HPDE6-E6E7 (cell line): ENCODE measurements around the gene MSMP.
A peak's percentile ranks its signal among the peaks of the same experiment; 100 is the strongest.

Experiments
- DNase-seq: peaks from one replicate; pipeline ENCODE4 v3.0.0; 2011; ENCODE audit warnings: missing footprints; ENCODE audit errors: extremely low spot score

Gene MSMP, protein sequence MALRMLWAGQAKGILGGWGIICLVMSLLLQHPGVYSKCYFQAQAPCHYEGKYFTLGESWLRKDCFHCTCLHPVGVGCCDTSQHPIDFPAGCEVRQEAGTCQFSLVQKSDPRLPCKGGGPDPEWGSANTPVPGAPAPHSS

DNA sequence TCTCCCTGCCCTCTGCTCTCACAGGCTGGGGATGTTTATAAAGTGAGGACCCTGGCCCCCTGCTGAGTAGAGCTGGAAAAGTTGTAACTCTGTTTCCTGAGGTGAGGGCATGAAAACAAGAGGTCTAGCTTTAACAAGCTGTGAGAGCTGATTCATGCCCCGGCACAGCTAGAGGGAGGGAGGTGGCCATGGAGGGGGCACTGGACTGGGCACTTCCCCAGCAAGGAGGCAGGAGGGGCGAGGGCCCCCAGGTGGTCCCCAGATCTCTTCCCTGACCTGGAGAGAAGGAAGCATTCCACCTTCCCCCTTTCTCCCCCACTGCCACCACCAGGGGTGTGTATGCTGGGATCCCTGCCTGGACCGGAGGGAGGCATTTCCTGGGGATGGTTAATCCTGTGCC is at the start of gene MSMP:
MSMP (minus strand) TSS at position 13 of the 400 bp plus-strand sequence. CDS start 147 bp downstream, outside the sequence.
- DNase-seq = no peak

DNA sequence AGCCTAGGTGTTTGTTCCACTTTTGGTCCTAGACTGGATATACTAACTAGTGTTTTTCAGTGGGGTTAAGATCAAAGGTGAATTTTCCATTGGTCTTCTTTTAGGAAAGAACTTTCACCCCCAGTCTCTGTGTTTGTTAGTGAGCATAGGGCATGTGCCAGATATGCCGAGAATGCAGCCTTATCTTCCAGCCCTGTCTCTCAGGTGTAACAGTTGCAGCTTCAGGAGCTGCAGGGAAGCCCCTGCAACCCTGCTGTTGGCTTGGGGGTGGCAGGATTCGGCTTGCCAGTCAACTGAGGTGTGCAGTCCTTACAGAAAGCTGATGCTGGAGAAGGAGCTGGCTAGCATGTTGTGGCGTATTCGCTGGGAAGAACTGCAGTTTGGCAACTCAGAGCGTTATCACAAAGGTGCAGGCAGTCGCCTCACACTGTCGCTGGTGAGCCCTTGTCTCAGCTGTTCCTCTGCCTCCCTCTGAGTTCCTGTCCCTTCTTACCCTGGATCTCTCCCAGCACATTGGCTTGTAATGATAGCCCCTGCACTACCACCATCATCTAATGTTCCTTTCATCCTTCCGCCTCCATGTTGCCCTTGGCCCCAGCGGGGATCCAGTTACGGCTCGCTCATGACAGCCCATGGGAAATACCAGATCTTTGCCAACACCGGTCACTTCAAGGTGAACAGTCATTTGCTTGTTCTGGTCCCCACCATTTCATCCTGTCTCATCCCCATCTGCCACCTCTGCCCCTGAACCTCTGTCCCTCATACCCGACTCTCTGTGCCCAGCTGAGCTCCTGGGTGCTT is 47.5 kb upstream of the MSMP start:
- no peak for DNase-seq

DNA sequence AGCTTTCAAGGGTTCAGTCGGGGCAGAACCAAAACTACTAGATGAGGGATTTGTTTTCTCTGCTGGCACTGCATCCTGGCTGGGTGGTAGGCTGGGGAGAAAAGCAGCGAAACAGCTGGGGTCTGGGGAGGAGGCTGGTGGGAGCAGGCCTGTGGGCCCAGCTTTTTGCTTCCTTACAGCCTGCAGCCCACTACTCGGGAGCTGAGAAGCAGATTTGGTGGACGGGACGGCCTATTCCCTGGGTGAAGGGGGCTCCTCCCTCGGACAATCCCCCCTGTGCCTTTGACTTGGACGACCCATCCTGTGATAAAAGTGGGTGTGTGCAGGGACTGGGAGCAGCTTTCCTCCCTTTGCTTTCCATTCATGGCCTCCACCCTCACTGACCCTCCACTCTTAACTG is 46.5 kb upstream of the MSMP start:
- no peak for DNase-seq

DNA sequence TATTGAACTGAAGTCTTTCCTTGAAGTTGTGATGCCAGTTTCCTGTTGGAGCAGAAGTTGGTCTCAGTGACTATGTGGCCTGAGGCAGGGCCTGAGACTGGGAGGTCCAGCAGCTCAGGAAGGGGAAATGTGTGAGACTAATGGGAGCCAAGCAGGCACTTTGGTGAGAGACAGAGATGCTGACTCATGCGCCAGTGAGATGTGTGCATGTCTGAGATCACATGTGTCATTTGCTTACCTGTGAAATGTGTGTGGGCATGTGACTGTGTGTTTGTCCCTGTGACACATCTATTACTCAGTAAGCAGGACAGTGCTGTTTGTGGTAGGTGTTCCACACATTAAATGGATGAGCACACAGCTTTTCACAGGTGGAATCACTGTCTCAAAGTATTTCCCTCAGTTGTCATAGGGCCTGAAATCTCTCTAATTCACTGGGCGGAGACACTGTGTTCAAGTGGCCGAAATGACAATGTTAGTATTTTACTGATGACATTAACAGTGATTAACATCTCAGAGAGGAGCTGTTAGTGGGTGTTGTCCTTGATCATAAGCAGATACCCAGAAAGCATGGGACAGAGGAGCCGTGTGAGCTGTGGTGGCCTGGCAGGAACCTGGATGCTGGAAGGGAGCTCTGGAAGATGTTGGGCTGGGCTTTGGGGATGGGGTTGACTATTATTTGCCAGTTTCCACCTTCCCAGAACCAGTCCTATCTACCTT is 44.7 kb upstream of the MSMP start:
- DNase-seq = peak; percentile 86

DNA sequence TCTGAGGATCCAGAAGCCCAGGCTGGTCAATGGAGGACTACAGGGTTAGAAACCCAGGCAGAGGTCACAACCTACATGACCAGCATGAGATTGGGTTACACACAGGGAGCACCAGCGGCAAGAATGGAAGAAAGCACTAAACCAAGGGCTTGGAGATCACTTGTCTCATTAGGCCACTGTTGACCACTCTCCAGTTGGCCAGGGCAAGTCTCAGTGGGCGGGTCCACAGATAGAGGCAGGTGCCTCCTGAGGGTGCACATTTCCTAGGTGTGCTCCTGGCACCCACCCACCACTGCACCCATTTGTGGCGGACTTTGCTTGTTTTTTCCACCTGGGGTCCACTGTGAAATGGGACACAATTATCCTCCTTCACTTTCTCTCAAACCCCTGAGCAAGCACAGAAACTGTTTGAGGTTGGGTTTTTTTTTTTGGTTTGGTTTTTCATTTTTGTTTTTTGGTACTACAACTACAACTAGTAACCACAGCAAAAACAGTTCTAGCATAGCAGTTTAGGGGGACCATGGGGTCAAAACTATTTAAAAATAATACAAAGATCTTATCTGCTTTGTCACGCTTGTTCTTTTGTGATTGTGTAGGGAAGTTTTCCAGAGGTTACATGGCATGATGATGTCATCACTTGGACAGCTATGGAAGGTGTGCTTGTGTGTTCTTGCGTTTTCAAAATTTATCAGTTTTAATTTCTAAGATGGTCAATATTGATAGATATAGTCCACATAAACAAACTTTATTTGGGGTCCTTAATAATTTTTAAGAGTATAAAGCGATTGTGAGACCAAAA is 43.4 kb upstream of the MSMP start:
- DNase-seq = no peak

DNA sequence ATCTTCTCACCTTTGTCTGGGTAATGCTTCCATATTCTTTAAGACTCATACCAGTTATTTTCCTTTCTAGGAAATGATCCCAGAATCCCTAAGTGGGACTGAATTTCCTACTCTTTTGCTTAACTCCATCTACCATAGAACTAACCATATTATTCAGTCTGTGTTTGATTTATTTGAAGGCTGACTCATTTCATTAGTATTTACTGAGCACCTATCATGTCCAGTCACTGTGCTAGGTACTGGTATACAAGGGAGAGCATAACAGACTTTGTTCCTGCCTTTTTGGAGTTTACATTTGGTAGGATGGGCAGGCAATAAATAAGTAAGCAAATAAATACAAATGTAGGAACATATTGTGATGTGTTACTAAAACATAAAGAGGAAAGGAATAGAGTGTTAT is 41.6 kb upstream of the MSMP start:
- no peak for DNase-seq

DNA sequence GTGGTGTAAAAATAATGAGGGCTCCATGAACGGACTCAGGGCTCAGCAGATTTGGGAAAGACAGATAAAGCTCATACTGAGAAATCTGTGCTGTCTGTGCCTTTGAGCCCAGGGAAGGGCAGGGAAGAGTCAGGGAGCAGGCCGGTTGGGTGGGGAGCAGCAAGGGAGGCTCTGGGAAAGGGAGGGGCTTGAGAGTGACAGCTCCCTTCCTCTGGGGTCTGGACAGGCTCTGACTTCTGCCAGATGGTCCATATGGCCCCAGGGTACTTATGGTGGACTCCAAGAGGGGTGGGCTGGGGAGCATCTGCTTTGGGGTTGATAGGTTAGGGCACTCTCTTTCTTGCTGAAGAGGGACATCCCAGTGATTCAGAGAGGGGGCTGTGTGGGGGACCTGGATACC is 39.4 kb upstream of the MSMP start:
- DNase-seq = no peak

DNA sequence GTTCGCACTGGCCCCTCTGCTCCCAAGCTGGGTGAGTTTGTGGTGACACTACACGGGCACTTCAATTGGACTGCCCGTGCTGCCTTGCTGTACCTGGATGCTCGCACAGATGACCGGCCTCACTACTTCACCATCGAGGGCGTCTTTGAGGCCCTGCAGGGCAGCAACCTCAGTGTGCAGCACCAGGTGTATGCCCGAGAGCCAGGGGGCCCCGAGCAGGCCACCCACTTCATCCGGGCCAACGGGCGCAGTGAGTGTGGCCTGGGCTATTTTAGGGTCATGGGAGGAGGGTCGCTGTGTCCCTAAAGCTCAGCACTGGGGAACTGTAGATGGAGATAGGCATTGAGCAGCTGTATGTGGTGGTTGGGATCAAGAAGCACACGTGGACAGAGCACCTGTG is 38.8 kb upstream of the MSMP start:
- no peak for DNase-seq

DNA sequence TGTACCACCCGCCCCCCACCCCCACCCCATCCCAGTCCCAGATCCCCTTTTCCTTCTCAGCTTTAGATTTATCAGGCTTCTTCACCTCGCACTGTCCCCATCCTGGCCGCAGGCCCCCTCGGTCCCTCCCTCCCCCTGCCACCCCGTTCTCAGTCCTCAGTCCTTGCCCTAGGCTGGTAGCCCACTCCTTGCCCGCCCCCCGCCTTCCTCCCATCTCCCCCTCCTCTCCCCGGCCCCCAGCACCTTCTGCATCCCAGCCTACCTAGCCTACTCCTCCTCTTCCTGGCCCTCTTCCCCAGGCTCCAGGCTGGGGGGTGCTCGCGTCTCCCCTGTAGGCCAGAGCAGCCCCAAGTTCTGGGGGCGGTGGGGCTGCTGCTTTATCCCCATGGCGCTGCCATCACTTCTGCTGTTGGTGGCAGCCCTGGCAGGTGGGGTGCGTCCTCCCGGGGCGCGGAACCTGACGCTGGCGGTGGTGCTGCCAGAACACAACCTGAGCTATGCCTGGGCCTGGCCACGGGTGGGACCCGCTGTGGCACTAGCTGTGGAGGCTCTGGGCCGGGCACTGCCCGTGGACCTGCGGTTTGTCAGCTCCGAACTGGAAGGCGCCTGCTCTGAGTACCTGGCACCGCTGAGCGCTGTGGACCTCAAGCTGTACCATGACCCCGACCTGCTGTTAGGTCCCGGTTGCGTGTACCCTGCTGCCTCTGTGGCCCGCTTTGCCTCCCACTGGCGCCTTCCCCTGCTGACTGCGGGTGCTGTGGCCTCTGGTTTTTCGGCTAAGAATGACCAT is 38.1 kb upstream of the MSMP start:
- DNase-seq = no peak

DNA sequence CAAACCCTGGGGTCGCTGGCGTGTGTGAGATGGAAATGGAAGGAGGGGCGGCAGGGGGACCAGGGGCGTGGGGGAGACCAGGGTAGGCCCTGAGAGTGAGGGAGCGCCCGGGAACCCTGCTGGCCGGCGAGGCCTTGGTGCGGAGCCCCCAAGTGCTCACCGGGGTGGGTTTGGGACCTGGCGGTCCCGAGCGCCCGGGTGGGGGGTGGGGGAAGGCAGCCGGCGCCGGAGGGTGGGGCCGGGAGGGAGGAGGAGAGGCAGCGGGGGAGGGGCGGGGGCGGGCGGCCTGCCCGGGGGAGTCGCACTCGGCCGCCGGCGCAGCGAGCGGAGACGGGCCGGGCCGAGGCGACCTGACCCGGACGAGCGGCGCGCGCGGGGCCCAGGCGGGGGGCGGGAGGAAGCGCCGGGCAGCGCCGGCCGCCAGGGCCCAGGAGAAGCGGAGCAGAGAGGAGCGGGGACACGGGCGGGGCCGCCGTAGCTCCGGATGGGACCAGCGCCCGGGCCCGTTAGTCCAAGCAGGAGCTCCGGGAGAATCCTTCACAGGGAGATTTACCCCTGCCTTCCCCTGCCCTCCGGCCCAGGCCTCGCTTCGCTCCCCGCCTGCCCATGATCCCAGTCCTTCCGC is 37.3 kb upstream of the MSMP start, which contains the start of gene NPR2:
NPR2 (plus strand) TSS at position 295 of the 625 bp plus-strand sequence. CDS start 818 bp downstream, outside the sequence.
- DNase-seq = no peak

DNA sequence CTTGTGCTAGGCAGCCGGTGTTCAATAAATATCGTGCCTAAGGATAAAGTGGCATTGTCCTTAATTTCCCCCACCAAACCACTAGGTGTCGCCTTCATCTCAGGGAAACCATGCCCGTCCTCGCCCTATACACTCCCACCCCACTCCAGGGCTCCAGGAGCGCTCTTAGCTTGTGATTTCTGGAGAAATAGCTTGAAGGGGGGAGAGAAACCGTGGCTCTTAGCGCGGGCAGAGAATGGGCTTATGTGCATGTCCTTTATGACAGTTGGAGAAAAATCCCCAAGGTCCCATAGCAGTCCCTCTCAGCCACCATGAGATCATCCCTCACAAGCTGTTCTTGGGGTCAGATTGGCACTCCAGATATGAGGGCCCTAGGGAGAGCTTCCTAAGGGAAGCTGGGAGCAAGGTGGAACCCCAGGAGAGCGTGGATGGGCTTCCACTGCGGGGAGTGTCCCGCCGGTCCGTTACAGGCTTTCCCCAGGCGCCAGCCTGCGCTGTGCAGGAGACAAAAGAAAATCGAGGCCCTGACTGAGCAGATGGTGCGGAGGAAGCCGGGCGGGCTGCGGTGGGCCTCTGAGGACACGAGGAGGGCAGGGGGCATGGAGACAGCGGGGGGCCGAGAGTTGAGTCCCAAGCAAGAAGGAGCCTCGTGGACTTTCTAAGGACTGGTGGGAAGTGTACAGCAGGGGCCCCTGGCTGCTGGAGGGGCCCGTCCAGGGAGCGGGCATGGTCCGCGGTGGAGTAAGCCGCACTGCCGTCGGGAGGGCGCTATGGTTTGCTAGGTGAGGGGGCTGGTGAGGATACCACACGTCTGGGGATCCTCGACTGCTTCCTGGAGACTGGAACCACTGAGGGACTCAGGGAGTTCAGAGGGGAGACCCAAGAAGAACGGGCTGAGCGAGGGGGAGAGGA is 36.6 kb upstream of the MSMP start:
- DNase-seq = peak; percentile 89

DNA sequence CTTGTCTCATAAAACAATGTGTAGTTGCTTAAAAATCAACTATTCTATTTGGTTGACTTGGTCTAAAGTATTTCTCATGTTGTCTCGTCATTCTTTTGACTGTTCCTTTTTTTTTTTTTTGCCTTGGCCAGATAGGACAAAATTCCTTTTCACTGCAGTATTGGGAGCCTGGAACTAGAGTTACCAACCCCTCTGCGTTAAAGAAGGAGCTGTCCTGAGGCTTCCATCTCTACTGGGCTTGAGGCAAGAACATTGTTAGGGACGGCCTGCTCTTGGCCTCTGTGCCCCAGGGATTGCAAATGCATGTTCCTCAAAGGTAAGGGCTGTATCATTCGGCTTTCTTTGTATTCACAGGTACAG is 35.9 kb upstream of the MSMP start:
- no peak for DNase-seq

DNA sequence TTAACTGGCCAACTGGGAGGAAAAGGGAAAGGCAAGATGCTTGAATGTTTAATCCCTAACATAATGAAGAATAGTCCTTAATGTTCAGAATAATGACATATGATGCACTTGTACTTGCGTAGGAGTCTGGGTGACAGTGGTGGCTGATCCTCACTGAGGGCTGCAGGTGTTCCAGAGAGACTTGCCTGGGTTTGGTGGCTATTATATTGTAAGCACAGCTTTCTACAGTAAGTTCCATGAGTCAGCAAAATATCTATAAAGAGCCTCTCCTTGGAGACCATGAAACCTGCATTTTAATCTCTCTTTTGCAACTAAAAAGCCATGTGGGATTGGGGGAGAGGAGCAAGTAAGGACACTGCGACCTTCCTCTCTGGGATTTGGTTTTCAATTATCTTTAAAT is 35.5 kb upstream of the MSMP start:
- no peak for DNase-seq

DNA sequence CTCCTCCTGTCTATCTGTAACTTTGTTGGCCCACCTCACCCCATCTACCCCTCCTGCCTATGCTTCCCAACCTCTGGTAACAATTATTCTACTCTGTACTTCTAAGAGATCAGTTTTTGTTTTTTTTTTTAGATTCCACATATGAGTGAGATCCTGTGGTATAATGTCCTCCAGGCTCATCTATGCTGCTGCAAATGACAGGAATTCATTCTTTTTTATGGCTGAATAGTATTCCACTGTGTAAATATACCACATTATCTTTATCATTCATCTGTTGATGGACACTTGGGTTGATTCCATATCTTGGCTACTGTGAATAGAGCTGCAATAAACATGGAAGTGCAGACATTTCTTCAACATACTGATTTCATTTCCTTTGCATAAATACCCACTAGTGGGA is 29.3 kb upstream of the MSMP start:
- DNase-seq = no peak

DNA sequence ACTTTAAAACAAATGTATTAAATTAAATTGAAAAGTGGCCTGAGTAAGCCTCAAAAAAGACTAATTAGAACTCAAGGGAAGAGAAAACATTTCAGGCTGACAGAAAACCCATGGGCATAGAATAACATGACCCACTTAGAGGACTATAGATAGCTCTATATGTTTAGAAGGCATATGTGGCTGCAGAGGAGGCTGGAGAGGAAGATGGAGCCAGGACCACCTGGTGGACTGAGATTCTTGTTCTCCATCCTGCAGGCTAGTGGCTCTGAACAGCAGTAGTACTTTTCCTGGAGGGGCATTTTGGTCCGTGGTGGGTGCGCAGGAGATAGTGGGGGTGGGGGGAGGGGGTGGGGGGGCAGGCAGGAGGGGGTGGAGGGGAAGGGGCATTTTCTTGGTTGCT is 27.0 kb upstream of the MSMP start:
- no peak for DNase-seq

DNA sequence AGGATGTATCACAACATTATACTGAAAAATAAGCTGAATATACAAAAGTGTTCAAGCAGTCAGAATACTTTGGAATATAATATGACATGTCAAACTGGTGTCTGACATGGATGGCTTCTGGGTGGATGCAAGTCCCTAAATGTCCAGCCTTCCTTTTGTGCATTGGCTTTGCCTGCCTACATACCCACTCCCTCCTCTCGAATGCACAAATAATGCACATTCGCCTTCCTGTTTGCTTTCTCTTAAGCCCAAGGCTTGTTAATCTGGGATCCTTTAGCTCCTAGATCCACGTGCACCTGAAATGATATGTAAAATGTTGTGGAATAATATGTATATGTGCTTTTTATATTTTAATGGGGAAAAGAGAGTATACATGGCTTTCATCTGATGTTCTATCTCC is 24.4 kb upstream of the MSMP start:
- DNase-seq = no peak

DNA sequence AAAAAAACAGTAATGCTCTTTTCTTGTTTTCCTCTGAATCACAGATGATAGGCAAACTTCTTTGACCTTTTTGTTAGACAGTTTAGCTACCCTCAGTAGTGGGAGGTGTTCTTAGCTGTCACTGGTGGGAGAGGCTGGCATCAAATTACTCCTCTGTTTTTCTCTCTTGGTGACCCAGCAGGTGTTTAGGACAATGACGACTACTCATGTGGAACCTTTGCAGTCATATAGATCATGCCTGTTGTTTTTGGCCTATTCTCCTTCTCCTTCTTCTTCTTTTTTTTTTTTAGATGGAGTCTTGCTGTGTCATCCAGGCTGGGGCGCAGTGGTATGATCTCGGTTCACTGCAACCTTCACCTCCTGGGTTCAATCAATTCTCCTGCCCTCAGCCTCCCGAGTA is 21.9 kb upstream of the MSMP start:
- no peak for DNase-seq

DNA sequence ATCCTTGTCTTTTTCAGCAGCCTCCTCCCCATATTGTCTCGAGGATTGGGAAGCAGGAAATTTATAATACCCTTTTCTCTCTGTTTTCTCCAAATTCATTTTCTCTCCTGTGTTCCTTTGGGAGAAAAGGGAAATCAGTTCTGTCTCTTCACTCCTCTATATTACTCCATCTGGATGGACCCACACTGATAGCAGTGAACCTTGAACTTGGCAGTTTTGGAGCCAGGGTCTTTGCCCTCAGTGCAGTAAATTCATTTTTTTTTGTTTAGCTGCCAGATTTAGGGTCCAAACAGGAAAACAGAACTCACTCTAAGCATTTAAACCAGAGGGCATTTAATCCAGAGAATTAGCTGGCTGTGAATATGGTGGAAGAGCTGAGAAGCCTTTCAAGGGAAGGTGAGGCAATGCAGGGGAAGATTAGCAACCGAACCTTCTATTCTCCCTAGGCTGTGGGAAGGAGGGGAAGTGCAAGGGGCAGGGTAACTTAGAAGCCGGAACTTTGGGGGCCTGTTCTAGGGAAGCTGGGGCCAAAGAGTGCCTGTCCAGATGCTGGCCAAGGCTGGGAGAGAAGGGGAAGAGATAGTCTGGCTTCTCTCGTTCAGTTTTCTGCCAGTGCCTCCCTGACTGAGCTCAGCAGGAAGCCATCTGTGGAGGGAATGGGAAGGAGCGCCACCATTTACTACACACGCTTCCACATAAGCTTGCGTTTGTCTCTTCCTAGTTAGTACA is 21.0 kb upstream of the MSMP start:
- DNase-seq = no peak

DNA sequence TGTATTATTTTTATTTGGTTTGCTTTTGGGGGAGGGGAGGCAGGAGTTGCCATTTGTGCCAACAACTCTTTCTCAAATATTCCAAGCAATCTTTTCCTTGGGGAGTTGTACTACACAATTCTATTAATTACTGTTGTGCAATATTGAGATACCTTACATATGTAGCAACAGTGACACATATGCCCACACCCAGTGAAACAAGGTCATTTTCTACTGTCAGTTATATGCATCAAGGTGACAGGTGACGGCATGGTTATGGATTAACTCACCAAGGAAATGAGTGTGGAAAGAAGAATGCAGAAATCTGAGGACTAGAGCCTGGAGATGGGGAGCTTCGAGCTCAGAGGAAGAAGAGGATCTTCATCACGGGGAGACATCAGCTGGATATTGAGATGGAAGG is 17.9 kb upstream of the MSMP start:
- DNase-seq = peak; percentile 58
